GM23338 (cell line): ENCODE results near the gene GLRX. TPM values are rescaled to one million over a fixed set of nuclear protein-coding genes. Genes with fewer than 3 reads are reported as not detected.

Experiments
- ATAC-seq: fragments of 200-7000 bp; cut with Tn5 transposase; 3 replicates; pipeline ENCODE4 v1.9.1; 2020
- DNase-seq: peaks from one replicate; pipeline ENCODE4 v3.0.0-alpha.2; 2015; ENCODE audit warnings: low spot score
- H2AFZ ChIP-seq: fragments of 200-600 bp; sonication (generic); 2 replicates; pipeline ENCODE4 v1.8.0; 2016; ENCODE audit warnings: antibody characterized with exemption, mild to moderate bottlenecking, moderate library complexity
- H3F3A ChIP-seq: fragments of 200-600 bp; sonication (generic); replicated peaks from 2 replicates; pipeline ENCODE4 v1.8.0; 2017; ENCODE audit warnings: antibody characterized with exemption, mixed run types, low read depth
- H3K27ac ChIP-seq: fragments of 200-600 bp; sonication (generic); 2 replicates; pipeline ENCODE4 v1.6.1; 2016; ENCODE audit warnings: low read depth
- H3K27me3 ChIP-seq: fragments of 200-600 bp; sonication (generic); 2 replicates; pipeline ENCODE4 v1.8.0; 2016; ENCODE audit warnings: mild to moderate bottlenecking, mixed run types, moderate library complexity; ENCODE audit not compliant: insufficient read depth
- H3K36me3 ChIP-seq: fragments of 200-600 bp; sonication (generic); 2 replicates; pipeline ENCODE4 v1.8.0; 2016; ENCODE audit warnings: mild to moderate bottlenecking; ENCODE audit not compliant: insufficient read depth
- H3K4me1 ChIP-seq: fragments of 200-600 bp; sonication (generic); 2 replicates; pipeline ENCODE4 v1.8.0; 2016; ENCODE audit warnings: mild to moderate bottlenecking, moderate library complexity; ENCODE audit not compliant: insufficient read depth
- H3K4me2 ChIP-seq: fragments of 200-600 bp; sonication (generic); 2 replicates; pipeline ENCODE4 v1.7.1; 2017; ENCODE audit warnings: mixed run types
- H3K4me3 ChIP-seq: fragments of 200-600 bp; sonication (generic); 2 replicates; pipeline ENCODE4 v1.6.1; 2016; ENCODE audit warnings: mixed run types
- H3K79me2 ChIP-seq: fragments of 200-600 bp; sonication (generic); replicated peaks from 2 replicates; pipeline ENCODE4 v1.8.0; 2017; ENCODE audit warnings: mild to moderate bottlenecking; ENCODE audit not compliant: insufficient read depth
- H3K9me2 ChIP-seq: fragments of 200-600 bp; sonication (generic); 2 replicates; pipeline ENCODE4 v1.8.0; 2017; ENCODE audit not compliant: insufficient read depth
- H4K20me1 ChIP-seq: fragments of 200-600 bp; sonication (generic); replicated peaks from 2 replicates; pipeline ENCODE4 v1.8.0; 2017; ENCODE audit warnings: mild to moderate bottlenecking; ENCODE audit not compliant: insufficient read depth
- H3K27ac Mint-ChIP-seq: 2 replicates; pipeline ENCODE4 v1.8.0; 2020; ENCODE audit warnings: inconsistent platforms, mild to moderate bottlenecking, moderate library complexity, mixed read lengths
- H3K27me3 Mint-ChIP-seq: 3 replicates; pipeline ENCODE4 v1.8.0; 2022; ENCODE audit warnings: low read depth, mild to moderate bottlenecking, moderate library complexity, mixed read lengths, inconsistent platforms; ENCODE audit not compliant: insufficient read depth, poor library complexity
- H3K36me3 Mint-ChIP-seq: 3 replicates; pipeline ENCODE4 v1.8.0; 2021; ENCODE audit warnings: low read depth, mild to moderate bottlenecking, inconsistent platforms, moderate library complexity, mixed read lengths
- H3K4me1 Mint-ChIP-seq: 3 replicates; pipeline ENCODE4 v1.8.0; 2020; ENCODE audit warnings: mild to moderate bottlenecking, inconsistent platforms, mixed read lengths
- H3K4me3 Mint-ChIP-seq: 3 replicates; pipeline ENCODE4 v1.8.0; 2021; ENCODE audit warnings: moderate library complexity, mild to moderate bottlenecking, inconsistent platforms, mixed read lengths
- H3K9me3 Mint-ChIP-seq: 3 replicates; pipeline ENCODE4 v1.8.0; 2020; ENCODE audit warnings: moderate library complexity, mild to moderate bottlenecking, inconsistent platforms, mixed read lengths
- CREB1 ChIP-seq: fragments of 250-450 bp; sonication (Bioruptor Pico); IDR thresholded peaks from 2 replicates; pipeline ENCODE4 v1.5.0; 2020; ENCODE audit warnings: low read depth, mild to moderate bottlenecking, moderate library complexity
- CTCF ChIP-seq, 2 experiments: fragments of 200-600 bp in 1 of 2; sonication (generic) in 1 of 2; conservative IDR thresholded peaks; 2 replicates each; pipeline versions ENCODE4 v1.5.1 to v1.6.1; 2016 to 2017; ENCODE audit warnings: antibody characterized with exemption in 2 of 2, low read depth in 2 of 2, mild to moderate bottlenecking in 2 of 2, moderate library complexity in 1 of 2
- ETS1 ChIP-seq: IDR thresholded peaks from 2 replicates; pipeline ENCODE4 v1.6.1; 2016; ENCODE audit warnings: antibody characterized with exemption
- EZH2 ChIP-seq: fragments of 200-600 bp; sonication (generic); IDR thresholded peaks from one replicate; pipeline ENCODE4 v1.8.0; 2017; ENCODE audit warnings: antibody characterized with exemption, mild to moderate bottlenecking, low read depth; ENCODE audit not compliant: unreplicated experiment
- EZH2phosphoT487 ChIP-seq: fragments of 200-600 bp; sonication (generic); IDR thresholded peaks from one replicate; pipeline ENCODE4 v1.8.1; 2018; ENCODE audit warnings: antibody characterized with exemption; ENCODE audit not compliant: unreplicated experiment
- JUNB ChIP-seq: IDR thresholded peaks from one replicate; pipeline ENCODE4 v1.6.1; 2016; ENCODE audit warnings: antibody characterized with exemption; ENCODE audit not compliant: unreplicated experiment
- NANOG ChIP-seq: IDR thresholded peaks from 2 replicates; pipeline ENCODE4 v1.6.1; 2016; ENCODE audit warnings: antibody characterized with exemption, borderline replicate concordance
- POLR2AphosphoS5 ChIP-seq: IDR thresholded peaks from 2 replicates; pipeline ENCODE4 v1.6.1; 2016; ENCODE audit warnings: antibody characterized with exemption, low read depth
- REST ChIP-seq: IDR thresholded peaks from one replicate; pipeline ENCODE4 v1.6.1; 2018; ENCODE audit warnings: antibody characterized with exemption; ENCODE audit not compliant: unreplicated experiment
- STAT1 ChIP-seq: IDR thresholded peaks from one replicate; pipeline ENCODE4 v1.6.1; 2016; ENCODE audit warnings: antibody characterized with exemption; ENCODE audit not compliant: unreplicated experiment
- ZNF114 ChIP-seq: fragments of 250-450 bp; sonication (Bioruptor Pico); IDR thresholded peaks from 2 replicates; pipeline ENCODE4 v1.5.0; 2020; ENCODE audit warnings: mild to moderate bottlenecking, moderate library complexity
- ZNF331 ChIP-seq: fragments of 250-450 bp; sonication (Bioruptor Pico); IDR thresholded peaks from 2 replicates; pipeline ENCODE4 v1.5.0; 2020; ENCODE audit warnings: low read depth, mild to moderate bottlenecking, moderate library complexity
- ZNF462 ChIP-seq: fragments of 250-450 bp; sonication (Bioruptor Pico); IDR thresholded peaks from 2 replicates; pipeline ENCODE4 v1.5.0; 2020; ENCODE audit warnings: mild to moderate bottlenecking, moderate library complexity
- polyA plus RNA-seq: library from polyadenylated mRNA; unstranded; fragments of >200 nt; fragmentation: Nextera tagmentation; extraction: Ambion mirVana; gene quantifications from 2 replicates; pipeline ENCODE4 v1.2.1, GENCODE V29; 2016
- total RNA-seq: library from RNA; depleted of rRNA; stranded (reverse); fragments of >200 nt; shearing (Covaris generic); gene quantifications from 2 replicates; pipeline ENCODE4 v1.2.3, GENCODE V29; 2014

The GLRX gene
- total and polyA plus RNA-seq, 2 experiments from 2014 or later = 9.5 to 42.2 TPM

GRCh38 chr5:95858023-95858461, 35.5 kb upstream of the GLRX start:
- H3K4me1 Mint-ChIP-seq = peaks cover 19% of the 10 kb centered on the region

More at GRCh38 chr5:95858023-95858461, 35.5 kb upstream of the GLRX start:
- TF ChIP-seq JUNB (no peak), EZH2 (no peak), EZH2phosphoT487 (no peak), NANOG (no peak), STAT1 (no peak), ZNF462 (no peak), CREB1 (CRISPR knock-in tag) (no peak), ZNF114 (no peak), POLR2AphosphoS5 (no peak), ZNF331 (CRISPR knock-in tag) (no peak), ETS1 (no peak), CTCF (conservative IDR thresholded peaks at IDR 0.05; ENCODE audit: low read depth in 2 of 2) (no peak), REST (no peak)
- no peaks in the 10 kb centered on the region for H3K36me3 Mint-ChIP-seq
- Histone ChIP-seq H3F3A (no peaks in the 10 kb centered on the region), H3K27ac (no peak overlapping the region), H3K27me3 (no peaks in the 10 kb centered on the region), H3K4me2 (no peak overlapping the region), H2AFZ (no peak overlapping the region), H3K4me3 (no peak overlapping the region), H3K79me2 (no peaks in the 10 kb centered on the region), H3K9me2 (no peaks in the 10 kb centered on the region), H3K36me3 (no peaks in the 10 kb centered on the region), H4K20me1 (no peaks in the 10 kb centered on the region), H3K4me1 (no peaks in the 10 kb centered on the region; the same call in 1 of the 2 replicates)
- peaks cover 7% of the 10 kb centered on the region for H3K27me3 Mint-ChIP-seq
- no peak overlapping the region for H3K27ac Mint-ChIP-seq
- no peak overlapping the region for H3K4me3 Mint-ChIP-seq
- no peaks in the 10 kb centered on the region for H3K9me3 Mint-ChIP-seq
- DNase-seq (no peak), ATAC-seq (no peak)
